Mammary epithelial cell (primary cell): ENCODE measurements around the gene PFDN1.

ENCODE experiments used
- EZH2 ChIP-seq: IDR thresholded peaks from 2 replicates; pipeline ENCODE4 v1.6.1; 2012; ENCODE audit warnings: low read length, inconsistent platforms, borderline replicate concordance
- TF ChIP-seq, protein P1 (sequence below), 2 donors: IDR thresholded peaks in 1 of 2; conservative IDR thresholded peaks in 1 of 2; 2 replicates each; pipeline ENCODE4 v1.5.1; 2011 to 2012; ENCODE audit warnings: inconsistent platforms in 2 of 2, low read length in 2 of 2, mild to moderate bottlenecking in 2 of 2, control low read depth in 1 of 2, low read depth in 1 of 2; ENCODE audit not compliant: insufficient read depth in 1 of 2; ENCODE audit errors: extremely low read depth in 1 of 2

DNA sequence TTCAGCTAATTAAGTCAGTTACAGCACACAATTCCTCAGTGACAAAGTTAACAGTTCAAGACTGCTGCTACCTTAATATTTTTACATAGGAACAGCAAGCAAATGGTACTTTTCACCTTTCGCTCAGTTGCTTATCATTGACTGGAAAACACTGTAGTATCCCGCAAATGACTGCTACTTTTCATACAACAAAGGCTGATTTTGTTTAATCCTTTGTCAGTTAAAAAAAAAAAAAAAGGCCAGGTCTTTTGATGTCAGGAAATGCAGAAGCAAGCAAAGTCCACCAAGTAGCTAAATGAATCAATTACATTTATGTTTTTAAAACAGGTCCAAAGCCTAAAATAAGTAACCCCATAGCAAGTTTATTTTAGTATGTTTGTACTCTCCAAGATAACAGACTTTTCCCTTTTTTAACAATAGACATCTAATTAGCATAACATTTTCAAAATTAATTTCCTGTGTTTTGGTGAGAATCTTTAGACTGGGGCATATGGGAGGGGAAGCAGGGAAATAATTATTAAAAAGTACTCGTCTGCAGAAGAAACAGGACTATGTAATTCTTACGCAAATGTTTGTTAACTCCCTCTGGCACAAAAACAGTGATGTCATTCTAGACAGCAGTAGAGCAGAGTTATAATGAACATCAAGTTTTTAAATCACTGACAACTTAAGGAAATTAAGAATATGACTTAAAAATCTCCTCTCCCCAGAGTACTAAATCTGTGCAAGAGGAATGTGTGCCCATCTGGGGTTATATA lies 9.6 kb downstream of the PFDN1 start:
- no peak for TF ChIP-seq EZH2
- TF ChIP-seq, protein P1, sequence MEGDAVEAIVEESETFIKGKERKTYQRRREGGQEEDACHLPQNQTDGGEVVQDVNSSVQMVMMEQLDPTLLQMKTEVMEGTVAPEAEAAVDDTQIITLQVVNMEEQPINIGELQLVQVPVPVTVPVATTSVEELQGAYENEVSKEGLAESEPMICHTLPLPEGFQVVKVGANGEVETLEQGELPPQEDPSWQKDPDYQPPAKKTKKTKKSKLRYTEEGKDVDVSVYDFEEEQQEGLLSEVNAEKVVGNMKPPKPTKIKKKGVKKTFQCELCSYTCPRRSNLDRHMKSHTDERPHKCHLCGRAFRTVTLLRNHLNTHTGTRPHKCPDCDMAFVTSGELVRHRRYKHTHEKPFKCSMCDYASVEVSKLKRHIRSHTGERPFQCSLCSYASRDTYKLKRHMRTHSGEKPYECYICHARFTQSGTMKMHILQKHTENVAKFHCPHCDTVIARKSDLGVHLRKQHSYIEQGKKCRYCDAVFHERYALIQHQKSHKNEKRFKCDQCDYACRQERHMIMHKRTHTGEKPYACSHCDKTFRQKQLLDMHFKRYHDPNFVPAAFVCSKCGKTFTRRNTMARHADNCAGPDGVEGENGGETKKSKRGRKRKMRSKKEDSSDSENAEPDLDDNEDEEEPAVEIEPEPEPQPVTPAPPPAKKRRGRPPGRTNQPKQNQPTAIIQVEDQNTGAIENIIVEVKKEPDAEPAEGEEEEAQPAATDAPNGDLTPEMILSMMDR (conservative IDR thresholded peaks at IDR 0.05 in 1 of 2, IDR thresholded peaks at IDR 0.05 in 1 of 2; ENCODE audit: extremely low read depth in 1 of 2, insufficient read depth in 1 of 2, low read depth in 1 of 2, low read length in 2 of 2) = no peak
